H9 (cell line): ENCODE data around the gene SDHA. TPM values are rescaled to one million over a fixed set of nuclear protein-coding genes. Genes with fewer than 3 reads are reported as not detected.

ENCODE experiments used
- DNase-seq: peaks from one replicate; pipeline ENCODE4 v3.0.0-alpha.2; 2017
- H2AFZ ChIP-seq: one replicate; pipeline ENCODE4 v1.6.1; 2013; ENCODE audit warnings: mild to moderate bottlenecking, low read length, control low read depth, moderate library complexity
- H2AK5ac ChIP-seq: 2 replicates; pipeline ENCODE4 v1.6.1; 2013; ENCODE audit warnings: low read length, control low read depth, mixed read lengths; ENCODE audit not compliant: insufficient read length
- H2BK120ac ChIP-seq: one replicate; pipeline ENCODE4 v1.6.1; 2013; ENCODE audit warnings: low read depth, mild to moderate bottlenecking, low read length, control low read depth, inconsistent platforms; ENCODE audit not compliant: poor library complexity, severe bottlenecking
- H2BK12ac ChIP-seq: 2 replicates; pipeline ENCODE4 v1.6.1; 2013; ENCODE audit warnings: low read length, control low read depth, mixed read lengths, low read depth; ENCODE audit not compliant: insufficient read length
- H2BK15ac ChIP-seq: 2 replicates; pipeline ENCODE4 v1.6.1; 2013; ENCODE audit warnings: low read depth, low read length, control low read depth
- H2BK20ac ChIP-seq: one replicate; pipeline ENCODE4 v1.6.1; 2013; ENCODE audit warnings: low read depth, mild to moderate bottlenecking, low read length, control low read depth, inconsistent platforms; ENCODE audit not compliant: poor library complexity, severe bottlenecking
- H2BK5ac ChIP-seq: 2 replicates; pipeline ENCODE4 v1.6.1; 2013; ENCODE audit warnings: low read length, control low read depth, mixed read lengths; ENCODE audit not compliant: insufficient read length
- H3K14ac ChIP-seq: 2 replicates; pipeline ENCODE4 v1.6.1; 2013; ENCODE audit warnings: low read length, control low read depth; ENCODE audit not compliant: insufficient read depth
- H3K18ac ChIP-seq: 2 replicates; pipeline ENCODE4 v1.6.1; 2013; ENCODE audit warnings: low read depth, mild to moderate bottlenecking, mixed read lengths, low read length, control low read depth; ENCODE audit not compliant: insufficient read length
- H3K23ac ChIP-seq: 2 replicates; pipeline ENCODE4 v1.6.1; 2013; ENCODE audit warnings: low read length, control low read depth, mixed read lengths, low read depth; ENCODE audit not compliant: insufficient read length
- H3K23me2 ChIP-seq: 2 replicates; pipeline ENCODE4 v1.6.1; 2013; ENCODE audit warnings: low read depth, mild to moderate bottlenecking, mixed read lengths, low read length, control low read depth; ENCODE audit not compliant: insufficient read length, poor library complexity, severe bottlenecking
- H3K27ac ChIP-seq: 2 replicates; pipeline ENCODE4 v1.5.1; 2013; ENCODE audit warnings: low read length, control low read depth, mixed read lengths, low read depth; ENCODE audit not compliant: insufficient read length
- H3K27me3 ChIP-seq: 2 replicates; pipeline ENCODE4 v1.6.1; 2013; ENCODE audit warnings: low read length, control low read depth, inconsistent platforms; ENCODE audit not compliant: insufficient read depth
- H3K4ac ChIP-seq: 2 replicates; pipeline ENCODE4 v1.6.1; 2013; ENCODE audit warnings: low read depth, mild to moderate bottlenecking, control low read depth, inconsistent platforms, low read length, moderate library complexity
- H3K4me1 ChIP-seq: 2 replicates; pipeline ENCODE4 v1.6.1; 2013; ENCODE audit warnings: low read length, control low read depth, inconsistent platforms; ENCODE audit not compliant: insufficient read depth
- H3K4me2 ChIP-seq: 2 replicates; pipeline ENCODE4 v1.6.1; 2013; ENCODE audit warnings: low read length, control low read depth, mixed read lengths; ENCODE audit not compliant: insufficient read length, insufficient read depth
- H3K56ac ChIP-seq: 2 replicates; pipeline ENCODE4 v1.6.1; 2013; ENCODE audit warnings: low read depth, mild to moderate bottlenecking, mixed read lengths, low read length, control low read depth; ENCODE audit not compliant: insufficient read length
- H3K79me1 ChIP-seq: 2 replicates; pipeline ENCODE4 v1.6.1; 2013; ENCODE audit warnings: low read depth, mild to moderate bottlenecking, moderate library complexity, low read length, control low read depth, inconsistent platforms; ENCODE audit not compliant: insufficient read depth, poor library complexity, severe bottlenecking
- H3K79me2 ChIP-seq: 2 replicates; pipeline ENCODE4 v1.6.1; 2013; ENCODE audit warnings: low read length, control low read depth, inconsistent platforms; ENCODE audit not compliant: insufficient read depth
- H3K9ac ChIP-seq: 2 replicates; pipeline ENCODE4 v1.6.1; 2013; ENCODE audit warnings: low read length, control low read depth, mixed read lengths; ENCODE audit not compliant: insufficient read length; ENCODE audit errors: extremely low read depth
- H3K9me3 ChIP-seq: one replicate; pipeline ENCODE4 v1.6.1; 2013; ENCODE audit warnings: low read depth, low read length, inconsistent platforms; ENCODE audit not compliant: control insufficient read depth
- H3T11ph ChIP-seq: one replicate; pipeline ENCODE4 v1.6.1; 2013; ENCODE audit warnings: mild to moderate bottlenecking, low read length, control low read depth, inconsistent platforms
- H4K20me1 ChIP-seq: one replicate; pipeline ENCODE4 v1.6.1; 2013; ENCODE audit not compliant: control insufficient read depth, insufficient read length, insufficient read depth
- H4K5ac ChIP-seq: 2 replicates; pipeline ENCODE4 v1.6.1; 2013; ENCODE audit warnings: low read depth, mild to moderate bottlenecking, mixed read lengths, low read length, control low read depth; ENCODE audit not compliant: insufficient read length
- H4K8ac ChIP-seq: replicated peaks from 2 replicates; pipeline ENCODE4 v1.6.1; 2013; ENCODE audit warnings: low read length, control low read depth, mixed read lengths, low read depth; ENCODE audit not compliant: insufficient read length
- H4K91ac ChIP-seq: 2 replicates; pipeline ENCODE4 v1.6.1; 2013; ENCODE audit warnings: low read depth, mild to moderate bottlenecking, moderate library complexity, mixed read lengths, low read length, control low read depth; ENCODE audit not compliant: insufficient read length
- H3K27ac Mint-ChIP-seq, 3 experiments: 2 replicates in 2 of 3; 3 replicates in 1 of 3; pipeline ENCODE4 v1.8.0; 2020 to 2021; ENCODE audit warnings: mixed read lengths in 3 of 3, mild to moderate bottlenecking in 1 of 3, moderate library complexity in 1 of 3
- H3K27me3 Mint-ChIP-seq: 2 replicates; pipeline ENCODE4 v1.8.0; 2021; ENCODE audit warnings: low read depth, mild to moderate bottlenecking, moderate library complexity, mixed read lengths
- H3K36me3 Mint-ChIP-seq, 3 experiments: 2 replicates in 2 of 3; 3 replicates in 1 of 3; pipeline ENCODE4 v1.8.0; 2020 to 2021; ENCODE audit warnings: low read depth in 3 of 3, mixed read lengths in 3 of 3; ENCODE audit not compliant: insufficient read depth in 1 of 3
- H3K4me1 Mint-ChIP-seq, 2 experiments: 2 replicates each; pipeline ENCODE4 v1.8.0; 2020; ENCODE audit warnings: mixed read lengths in 2 of 2
- H3K4me3 Mint-ChIP-seq, 2 experiments: 2 replicates in 1 of 2; 3 replicates in 1 of 2; pipeline ENCODE4 v1.8.0; 2020 to 2021; ENCODE audit warnings: mild to moderate bottlenecking in 2 of 2, mixed read lengths in 2 of 2, moderate library complexity in 1 of 2
- H3K9me3 Mint-ChIP-seq, 2 experiments: 2 replicates in 1 of 2; 3 replicates in 1 of 2; pipeline ENCODE4 v1.8.0; 2020; ENCODE audit warnings: mild to moderate bottlenecking in 2 of 2, mixed read lengths in 2 of 2, moderate library complexity in 1 of 2
- CTCF ChIP-seq: fragments of 200-600 bp; sonication (generic); conservative IDR thresholded peaks from 3 replicates; pipeline ENCODE4 v1.8.0; 2021; ENCODE audit warnings: antibody characterized with exemption, mild to moderate bottlenecking
- WGBS: extraction: QIAGEN DNeasy Blood & Tissue Kit; methylation state at CpG from one replicate; pipeline ENCODE4 v1.1.7; 2013; ENCODE audit warnings: missing lambda C conversion rate, low lambda C conversion rate, mixed read lengths; ENCODE audit not compliant: insufficient read length; ENCODE audit errors: extremely low coverage; 5-methylcytosine and 5-hydroxymethylcytosine counted together
- total RNA-seq: library from RNA; stranded (reverse); gene quantifications from 2 replicates; pipeline ENCODE4 v1.2.1, GENCODE V29; 2021

The SDHA gene
- total RNA-seq, 1 experiment from 2014 or later, result 84.8 TPM

DNA sequence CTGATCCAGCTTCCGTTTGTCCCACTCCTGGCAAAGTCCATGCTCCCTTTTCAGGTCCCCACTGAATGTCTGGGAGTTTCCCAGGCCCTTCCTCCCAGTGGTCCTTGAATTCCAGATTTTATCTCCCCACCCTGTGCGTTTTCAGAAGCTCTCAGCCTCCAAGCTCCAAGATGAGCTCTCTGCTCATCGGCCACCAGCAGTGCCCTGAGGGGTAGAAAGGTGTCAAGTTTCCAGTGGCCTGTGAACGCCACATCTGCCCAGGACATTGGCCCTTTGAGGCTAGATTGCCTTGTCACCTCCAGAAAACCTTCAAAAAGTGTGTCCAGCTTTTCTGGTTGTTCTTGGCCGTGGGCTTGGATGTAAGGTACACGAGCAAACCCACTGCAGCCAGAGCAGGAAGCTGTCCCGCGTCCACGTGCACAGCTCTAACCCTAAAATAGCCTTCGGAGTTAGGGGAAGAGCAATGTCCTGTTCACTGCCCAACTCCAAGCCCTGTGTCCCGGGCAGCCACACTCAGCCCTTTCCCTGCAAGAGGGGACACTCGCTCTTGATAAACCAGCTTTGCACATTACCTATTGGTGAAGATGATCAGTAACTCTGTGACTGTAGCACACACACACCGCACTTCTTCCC, 37.7 kb upstream of the SDHA start:
- H2BK20ac ChIP-seq, result no peak overlapping the region
- no peak overlapping the region for H2AFZ ChIP-seq
- H3K4me1 ChIP-seq, result no peaks in the 10 kb centered on the region; the same call in 1 of the 2 replicates
- no peak overlapping the region for H4K5ac ChIP-seq
- H3K4ac ChIP-seq, result no peak overlapping the region
- Mint-ChIP-seq H3K4me3 (no peak overlapping the region), H3K27ac (no peak overlapping the region), H3K27me3 (no peaks in the 10 kb centered on the region; the same call in 1 of the 2 replicates), H3K36me3 (peaks cover 8 to 54% (median 53%) of the 10 kb centered on the region in 3 experiments), H3K9me3 (no peaks in the 10 kb centered on the region), H3K4me1 (peaks cover 7 to 9% of the 10 kb centered on the region in 2 experiments)
- no peak overlapping the region for H4K8ac ChIP-seq
- H3K23ac ChIP-seq, result no peak overlapping the region
- H2AK5ac ChIP-seq, result no peak overlapping the region
- H3K27me3 ChIP-seq, result no peaks in the 10 kb centered on the region
- H2BK5ac ChIP-seq, result no peak overlapping the region
- no peaks in the 10 kb centered on the region for H3K9me3 ChIP-seq
- no peak overlapping the region for H3K18ac ChIP-seq
- no peak overlapping the region for H2BK120ac ChIP-seq
- no peak for DNase-seq
- no peak overlapping the region for H3K4me2 ChIP-seq
- H4K20me1 ChIP-seq, result no peaks in the 10 kb centered on the region
- H3T11ph ChIP-seq, result no peak overlapping the region
- no peaks in the 10 kb centered on the region for H3K79me1 ChIP-seq
- H3K79me2 ChIP-seq, result no peaks in the 10 kb centered on the region
- no peak overlapping the region for H2BK12ac ChIP-seq
- no peak overlapping the region for H4K91ac ChIP-seq
- H3K27ac ChIP-seq, result no peak overlapping the region
- H3K9ac ChIP-seq, result no peak overlapping the region
- WGBS, result no CpG with 5 or more reads among the region's 13 CpGs
- H2BK15ac ChIP-seq, result no peak overlapping the region
- H3K14ac ChIP-seq, result no peak overlapping the region
- no peak for TF ChIP-seq CTCF
- no peak overlapping the region for H3K56ac ChIP-seq
- H3K23me2 ChIP-seq, result no peaks in the 10 kb centered on the region
